ENCODE data around the gene OPN1MW3. TPM values are rescaled to one million over a fixed set of nuclear protein-coding genes. Genes with fewer than 3 reads are reported as not detected.

OPN1MW3 gene
- total RNA-seq = not detected

GRCh38 chrX:154257282-154257681 lies at the start of gene OPN1MW3:
Gene OPN1MW3 (plus strand): TSS chrX:154257582. CDS start chrX:154257620, 38 bp downstream.

GRCh38 chrX:154219456-154219855 lies 37.9 kb upstream of the OPN1MW3 start, which contains the start of gene OPN1MW2:
Gene OPN1MW2 (plus strand): TSS chrX:154219756. CDS start chrX:154219816, 60 bp downstream.

GRCh38 chrX:154294791-154295574 lies 37.6 kb downstream of the OPN1MW3 start, which contains the start of gene TEX28:
Gene TEX28 (minus strand): TSS chrX:154295124. CDS start chrX:154292117, 3,007 bp downstream.

GRCh38 chrX:154295664-154296310 lies 38.4 kb downstream of the OPN1MW3 start, which contains the start of gene TKTL1:
Gene TKTL1 (plus strand): TSS chrX:154295795. CDS start chrX:154295860, 65 bp downstream.

Other genes with a start within 250 kb of the OPN1MW3 start
- gene IRAK1, start 237.7 kb upstream of the OPN1MW3 start, total RNA-seq = 12.2 TPM
- gene MECP2, start 159.9 kb upstream of the OPN1MW3 start, total RNA-seq = 65.7 TPM
- not detected for gene OPN1LW, start 113.3 kb upstream of the OPN1MW3 start, total RNA-seq
- gene OPN1MW, start 75.0 kb upstream of the OPN1MW3 start, total RNA-seq = not detected
- gene OPN1MW2, start 37.8 kb upstream of the OPN1MW3 start, total RNA-seq = not detected
- not detected for gene TEX28, start 37.5 kb downstream of the OPN1MW3 start, total RNA-seq
- 1.9 TPM for gene TKTL1, start 38.2 kb downstream of the OPN1MW3 start, total RNA-seq
- gene FLNA, start 117.1 kb downstream of the OPN1MW3 start, total RNA-seq = 148 TPM
- gene EMD, start 121.7 kb downstream of the OPN1MW3 start, total RNA-seq = 17.8 TPM
- 2,083 TPM for gene RPL10, start 140.8 kb downstream of the OPN1MW3 start, total RNA-seq
- 5.6 TPM for gene DNASE1L1, start 151.7 kb downstream of the OPN1MW3 start, total RNA-seq
- gene TAFAZZIN, start 154.0 kb downstream of the OPN1MW3 start, total RNA-seq = 25.7 TPM
- 55.7 TPM for gene ATP6AP1, start 171.1 kb downstream of the OPN1MW3 start, total RNA-seq
- 301 TPM for gene GDI1, start 179.6 kb downstream of the OPN1MW3 start, total RNA-seq
- gene FAM50A, start 186.6 kb downstream of the OPN1MW3 start, total RNA-seq = 31.6 TPM
- gene PLXNA3, start 200.7 kb downstream of the OPN1MW3 start, total RNA-seq = 53.2 TPM
- gene LAGE3, start 221.7 kb downstream of the OPN1MW3 start, total RNA-seq = 9.4 TPM
- 37.9 TPM for gene UBL4A, start 229.0 kb downstream of the OPN1MW3 start, total RNA-seq
- 2.8 TPM for gene SLC10A3, start 233.0 kb downstream of the OPN1MW3 start, total RNA-seq